ENCODE results near the gene LPIN3. TPM values are rescaled to one million over a fixed set of nuclear protein-coding genes. Genes with fewer than 3 reads are reported as not detected.

The LPIN3 gene
- total RNA-seq, 1 donor from 2014 or later: 17.5 TPM

DNA sequence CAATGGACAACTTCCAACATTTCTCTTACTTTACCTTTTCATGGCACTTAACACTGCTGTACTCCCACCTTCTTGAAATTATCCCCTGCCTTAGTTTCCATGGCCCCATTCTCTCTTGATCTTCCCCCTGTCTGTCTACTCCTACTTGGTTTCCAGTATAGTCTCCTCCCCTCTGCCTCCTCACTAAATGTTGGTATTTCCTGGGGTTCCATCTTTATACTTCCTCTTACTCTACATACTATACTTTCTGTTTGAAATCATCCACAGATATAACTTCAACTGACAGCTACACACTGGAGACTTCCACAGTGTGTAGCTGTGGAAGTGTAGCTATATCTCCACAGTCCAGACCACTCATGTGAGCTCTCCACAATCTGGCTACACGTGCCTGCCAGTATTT lies 36.6 kb upstream of the LPIN3 start:
- Mint-ChIP-seq H3K27me3 (no peaks in the 10 kb centered on the region), H3K4me1 (ENCODE audit: unreplicated experiment) (peaks cover 4% of the 10 kb centered on the region), H3K27ac (no peak overlapping the region), H3K4me3 (no peak overlapping the region), H3K36me3 (no peaks in the 10 kb centered on the region), H3K9me3 (no peaks in the 10 kb centered on the region)
- no peak for DNase-seq (ENCODE audit: extremely low spot score, unreplicated experiment)
- TF ChIP-seq, protein P1, sequence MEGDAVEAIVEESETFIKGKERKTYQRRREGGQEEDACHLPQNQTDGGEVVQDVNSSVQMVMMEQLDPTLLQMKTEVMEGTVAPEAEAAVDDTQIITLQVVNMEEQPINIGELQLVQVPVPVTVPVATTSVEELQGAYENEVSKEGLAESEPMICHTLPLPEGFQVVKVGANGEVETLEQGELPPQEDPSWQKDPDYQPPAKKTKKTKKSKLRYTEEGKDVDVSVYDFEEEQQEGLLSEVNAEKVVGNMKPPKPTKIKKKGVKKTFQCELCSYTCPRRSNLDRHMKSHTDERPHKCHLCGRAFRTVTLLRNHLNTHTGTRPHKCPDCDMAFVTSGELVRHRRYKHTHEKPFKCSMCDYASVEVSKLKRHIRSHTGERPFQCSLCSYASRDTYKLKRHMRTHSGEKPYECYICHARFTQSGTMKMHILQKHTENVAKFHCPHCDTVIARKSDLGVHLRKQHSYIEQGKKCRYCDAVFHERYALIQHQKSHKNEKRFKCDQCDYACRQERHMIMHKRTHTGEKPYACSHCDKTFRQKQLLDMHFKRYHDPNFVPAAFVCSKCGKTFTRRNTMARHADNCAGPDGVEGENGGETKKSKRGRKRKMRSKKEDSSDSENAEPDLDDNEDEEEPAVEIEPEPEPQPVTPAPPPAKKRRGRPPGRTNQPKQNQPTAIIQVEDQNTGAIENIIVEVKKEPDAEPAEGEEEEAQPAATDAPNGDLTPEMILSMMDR (conservative IDR thresholded peaks at IDR 0.05): no peak

DNA sequence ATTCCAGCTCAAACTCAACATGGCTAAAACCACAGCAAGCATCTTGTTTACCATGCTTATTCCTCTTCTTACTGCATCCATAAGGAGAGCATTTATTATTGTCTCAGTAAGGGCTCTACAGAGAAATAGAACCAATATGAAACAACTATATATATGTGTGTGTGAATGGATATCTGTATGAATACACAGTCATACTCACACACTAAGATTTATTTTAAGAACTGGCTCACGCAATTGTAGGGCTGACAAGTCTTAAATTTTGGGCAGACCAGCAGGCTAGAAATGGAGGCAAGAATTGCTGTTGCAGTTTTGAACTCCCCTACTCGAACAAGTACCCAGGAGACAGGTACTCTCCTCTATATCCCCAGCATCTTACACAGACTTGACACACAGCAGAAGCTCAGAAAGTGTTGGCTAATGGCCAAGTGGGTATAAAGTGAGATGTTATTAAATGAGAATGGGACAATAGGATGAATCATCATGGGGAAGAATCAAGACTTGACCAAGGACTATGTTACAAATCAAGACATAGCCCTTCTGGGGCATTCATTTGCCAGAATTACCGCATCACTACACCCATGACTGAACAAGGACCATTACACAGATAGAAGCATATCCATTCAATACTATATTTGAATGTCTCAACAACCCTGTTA lies 36.1 kb upstream of the LPIN3 start:
- H3K36me3 Mint-ChIP-seq: no peaks in the 10 kb centered on the region
- H3K4me1 Mint-ChIP-seq (ENCODE audit: unreplicated experiment): peaks cover 6% of the 10 kb centered on the region
- H3K9me3 Mint-ChIP-seq: no peaks in the 10 kb centered on the region
- H3K4me3 Mint-ChIP-seq: no peak overlapping the region
- TF ChIP-seq, protein P1 (conservative IDR thresholded peaks at IDR 0.05): no peak
- no peak overlapping the region for H3K27ac Mint-ChIP-seq
- H3K27me3 Mint-ChIP-seq: no peaks in the 10 kb centered on the region
- no peak for DNase-seq (ENCODE audit: extremely low spot score, unreplicated experiment)

DNA sequence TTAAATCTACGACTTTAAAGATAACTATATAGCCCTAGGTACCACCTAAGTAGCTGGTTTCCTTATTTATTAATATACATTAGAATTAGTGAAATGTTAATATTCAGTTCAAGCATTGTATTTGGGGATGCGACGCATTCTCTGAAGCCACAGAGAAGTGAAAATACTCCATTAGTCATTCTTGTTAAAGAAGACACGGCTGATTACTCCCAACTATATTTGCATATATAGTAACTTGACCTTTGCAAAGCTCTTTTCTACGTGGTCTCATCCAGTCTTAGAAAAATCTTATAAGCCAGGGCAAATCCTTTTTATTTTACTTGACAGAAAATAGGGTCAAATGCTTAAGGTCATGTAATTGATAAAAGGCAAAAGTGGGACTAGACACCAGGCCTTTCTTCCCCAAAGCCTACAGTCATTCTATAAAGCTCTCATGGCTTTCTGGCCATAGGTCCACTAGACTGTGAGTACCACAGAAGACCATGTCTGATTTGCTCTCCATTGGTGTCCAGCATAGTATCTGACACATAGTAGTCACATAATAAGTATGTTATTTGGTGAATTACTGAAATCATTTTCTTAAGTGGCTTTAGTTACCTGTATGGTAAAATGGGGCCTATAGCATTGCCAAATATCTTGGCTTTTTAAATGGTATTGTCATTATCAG lies 34.4 kb upstream of the LPIN3 start:
- TF ChIP-seq, protein P1 (conservative IDR thresholded peaks at IDR 0.05): no peak
- H3K27ac Mint-ChIP-seq: no peak overlapping the region
- H3K36me3 Mint-ChIP-seq: no peaks in the 10 kb centered on the region
- no peak for DNase-seq (ENCODE audit: extremely low spot score, unreplicated experiment)
- H3K4me3 Mint-ChIP-seq: no peak overlapping the region
- H3K9me3 Mint-ChIP-seq: no peaks in the 10 kb centered on the region
- H3K4me1 Mint-ChIP-seq (ENCODE audit: unreplicated experiment): peaks cover 9% of the 10 kb centered on the region
- H3K27me3 Mint-ChIP-seq: no peaks in the 10 kb centered on the region

DNA sequence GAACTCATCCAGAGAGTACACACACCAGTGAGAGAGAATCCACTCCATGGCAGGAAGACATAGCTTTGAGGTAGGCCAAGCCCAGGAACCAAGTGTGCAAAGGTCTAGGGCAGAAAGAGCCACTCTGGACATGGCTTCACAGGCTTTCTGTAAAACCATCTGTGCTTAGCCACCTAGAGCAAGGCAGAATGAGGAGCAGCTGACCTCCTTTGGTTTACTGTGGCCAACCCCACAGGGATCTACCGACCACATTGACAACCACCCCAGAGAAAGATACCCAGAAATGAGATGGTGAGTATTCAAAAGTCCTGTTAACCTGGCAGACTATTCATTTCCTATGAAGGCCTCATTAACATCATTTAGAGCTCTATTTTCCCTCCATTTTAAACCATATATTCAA lies 33.6 kb upstream of the LPIN3 start:
- Mint-ChIP-seq H3K4me3 (no peak overlapping the region), H3K9me3 (no peaks in the 10 kb centered on the region), H3K36me3 (no peaks in the 10 kb centered on the region), H3K4me1 (ENCODE audit: unreplicated experiment) (peaks cover 9% of the 10 kb centered on the region), H3K27ac (no peak overlapping the region), H3K27me3 (no peaks in the 10 kb centered on the region)
- no peak for DNase-seq (ENCODE audit: extremely low spot score, unreplicated experiment)
- TF ChIP-seq, protein P1 (conservative IDR thresholded peaks at IDR 0.05): no peak

DNA sequence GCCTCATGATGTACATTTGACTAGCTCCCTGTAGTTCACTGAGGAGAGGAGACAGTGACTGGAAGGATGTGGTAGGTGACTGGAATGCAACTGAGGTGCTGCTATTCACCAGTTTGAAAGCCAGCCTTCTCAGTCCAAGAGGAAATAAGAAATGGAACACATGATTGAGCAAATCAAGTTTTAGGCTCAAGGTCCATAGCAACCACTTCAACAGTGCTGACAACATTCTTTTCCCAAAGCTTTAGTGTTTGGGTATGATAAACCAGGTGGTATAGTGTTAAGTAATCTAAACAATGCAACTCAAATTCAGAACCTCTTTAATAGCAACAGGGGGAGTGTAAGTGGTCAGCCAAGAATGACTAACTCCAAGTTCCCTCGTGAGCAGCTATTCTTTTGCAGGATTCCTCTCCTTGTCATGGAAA lies 32.3 kb upstream of the LPIN3 start:
- no peak overlapping the region for H3K27ac Mint-ChIP-seq
- TF ChIP-seq, protein P1 (conservative IDR thresholded peaks at IDR 0.05): no peak
- H3K9me3 Mint-ChIP-seq: no peaks in the 10 kb centered on the region

More for the DNA sequence above, 32.3 kb upstream of the LPIN3 start:
- H3K27me3 Mint-ChIP-seq: no peaks in the 10 kb centered on the region
- no peak for DNase-seq (ENCODE audit: extremely low spot score, unreplicated experiment)
- no peaks in the 10 kb centered on the region for H3K36me3 Mint-ChIP-seq
- no peak overlapping the region for H3K4me3 Mint-ChIP-seq
- H3K4me1 Mint-ChIP-seq (ENCODE audit: unreplicated experiment): peaks cover 9% of the 10 kb centered on the region

Measured in type B pancreatic cell (in vitro differentiated cells).